ENCODE data around the gene GRM1. TPM values are rescaled to one million over a fixed set of nuclear protein-coding genes. Genes with fewer than 3 reads are reported as not detected.

GRM1 gene
- total RNA-seq, 1 donor from 2014 or later = 0.05 TPM

DNA sequence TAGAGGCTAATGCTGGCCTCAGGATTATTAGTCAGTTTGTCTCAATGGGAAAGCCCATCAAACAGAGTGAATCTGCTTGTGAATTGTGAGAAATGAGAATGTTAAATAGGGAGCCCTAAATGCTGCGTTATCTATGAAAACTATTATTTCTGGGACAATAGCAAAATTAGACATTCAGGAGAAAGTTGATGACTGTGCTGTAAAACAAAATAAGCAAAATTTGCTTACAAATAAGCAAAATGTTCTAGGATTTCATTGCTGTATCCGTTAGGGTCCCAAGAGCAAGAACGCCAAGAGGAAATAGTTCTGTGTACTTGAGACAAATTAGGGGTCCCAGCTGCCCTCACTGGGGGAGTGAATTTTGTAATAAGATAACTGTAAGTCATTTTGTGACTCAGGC lies 455.5 kb downstream of the GRM1 start:
- H3K36me3 ChIP-seq (ENCODE audit: insufficient read depth, low read length) = no peaks in the 10 kb centered on the region
- no peak for DNase-seq (ENCODE audit: low read depth)
- FAIRE-seq = no peak
- H3K36me3 Mint-ChIP-seq (ENCODE audit: low read depth, unreplicated experiment) = no peaks in the 10 kb centered on the region
- no peaks in the 10 kb centered on the region for H3K27me3 Mint-ChIP-seq (ENCODE audit: low read depth, unreplicated experiment)
- no peaks in the 10 kb centered on the region for H3K27me3 ChIP-seq (ENCODE audit: insufficient read depth, low read length)
- peaks cover 2% of the 10 kb centered on the region for H3K9me3 Mint-ChIP-seq (ENCODE audit: unreplicated experiment)
- H3K4me1 ChIP-seq (ENCODE audit: insufficient read depth, low read length) = no peaks in the 10 kb centered on the region
- H3K27ac ChIP-seq (ENCODE audit: low read depth, low read length) = no peak overlapping the region
- H3K4me3 Mint-ChIP-seq (ENCODE audit: unreplicated experiment) = no peak overlapping the region
- H3K79me2 ChIP-seq (ENCODE audit: insufficient read depth, low read length) = no peaks in the 10 kb centered on the region
- H3K27ac Mint-ChIP-seq (ENCODE audit: unreplicated experiment) = no peak overlapping the region
- H3K9ac ChIP-seq (ENCODE audit: low read length) = no peak overlapping the region
- H3K4me2 ChIP-seq (ENCODE audit: low read length) = no peak overlapping the region
- no peak overlapping the region for H2AFZ ChIP-seq (ENCODE audit: low read depth, low read length)
- no peaks in the 10 kb centered on the region for H3K4me1 Mint-ChIP-seq (ENCODE audit: low read depth, unreplicated experiment)
- H3K4me3 ChIP-seq (ENCODE audit: insufficient read depth, low read depth, low read length) = no peak overlapping the region
- no peak for TF ChIP-seq EZH2 (IDR thresholded peaks at IDR 0.05; ENCODE audit: insufficient read depth, low read length)
- TF ChIP-seq, protein P1, sequence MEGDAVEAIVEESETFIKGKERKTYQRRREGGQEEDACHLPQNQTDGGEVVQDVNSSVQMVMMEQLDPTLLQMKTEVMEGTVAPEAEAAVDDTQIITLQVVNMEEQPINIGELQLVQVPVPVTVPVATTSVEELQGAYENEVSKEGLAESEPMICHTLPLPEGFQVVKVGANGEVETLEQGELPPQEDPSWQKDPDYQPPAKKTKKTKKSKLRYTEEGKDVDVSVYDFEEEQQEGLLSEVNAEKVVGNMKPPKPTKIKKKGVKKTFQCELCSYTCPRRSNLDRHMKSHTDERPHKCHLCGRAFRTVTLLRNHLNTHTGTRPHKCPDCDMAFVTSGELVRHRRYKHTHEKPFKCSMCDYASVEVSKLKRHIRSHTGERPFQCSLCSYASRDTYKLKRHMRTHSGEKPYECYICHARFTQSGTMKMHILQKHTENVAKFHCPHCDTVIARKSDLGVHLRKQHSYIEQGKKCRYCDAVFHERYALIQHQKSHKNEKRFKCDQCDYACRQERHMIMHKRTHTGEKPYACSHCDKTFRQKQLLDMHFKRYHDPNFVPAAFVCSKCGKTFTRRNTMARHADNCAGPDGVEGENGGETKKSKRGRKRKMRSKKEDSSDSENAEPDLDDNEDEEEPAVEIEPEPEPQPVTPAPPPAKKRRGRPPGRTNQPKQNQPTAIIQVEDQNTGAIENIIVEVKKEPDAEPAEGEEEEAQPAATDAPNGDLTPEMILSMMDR (IDR thresholded peaks at IDR 0.05; ENCODE audit: insufficient read depth, low read depth, low read length) = no peak
- no peaks in the 10 kb centered on the region for H3K9me3 ChIP-seq (ENCODE audit: insufficient read depth, low read depth, low read length)
- no peaks in the 10 kb centered on the region for H4K20me1 ChIP-seq (ENCODE audit: insufficient read depth, low read length)

Other genes starting within 250 kb of the GRM1 start
- 12.8 and 13.6 TPM in 2 replicates for gene FBXO30, start 214.3 kb upstream of the GRM1 start, total RNA-seq
- 10.2 and 10.8 TPM in 2 replicates for gene SHPRH, start 64.7 kb upstream of the GRM1 start, total RNA-seq

All from astrocyte (in vitro differentiated cells and primary cell).